Cardiac fibroblast (primary cell): ENCODE data around the gene GRM1.

Source experiments
- DNase-seq, 2 donors: peaks; one replicate each; pipeline versions ENCODE4 v3.0.0 to v3.0.0-alpha.2; 2010; ENCODE audit warnings: low read depth in 2 of 2
- H3K4me3 ChIP-seq, 2 donors: replicated peaks in 1 of 2; 1 replicate in 1 of 2; 2 replicates in 1 of 2; pipeline ENCODE4 v1.5.1; 2011; ENCODE audit warnings: low read depth in 2 of 2, low read length in 2 of 2, mild to moderate bottlenecking in 2 of 2, moderate library complexity in 1 of 2
- TF ChIP-seq, protein P1 (sequence below): IDR thresholded peaks from one replicate; pipeline ENCODE4 v1.5.1; 2011; ENCODE audit warnings: low read depth, mild to moderate bottlenecking, low read length, inconsistent platforms

The GRM1 gene

DNA sequence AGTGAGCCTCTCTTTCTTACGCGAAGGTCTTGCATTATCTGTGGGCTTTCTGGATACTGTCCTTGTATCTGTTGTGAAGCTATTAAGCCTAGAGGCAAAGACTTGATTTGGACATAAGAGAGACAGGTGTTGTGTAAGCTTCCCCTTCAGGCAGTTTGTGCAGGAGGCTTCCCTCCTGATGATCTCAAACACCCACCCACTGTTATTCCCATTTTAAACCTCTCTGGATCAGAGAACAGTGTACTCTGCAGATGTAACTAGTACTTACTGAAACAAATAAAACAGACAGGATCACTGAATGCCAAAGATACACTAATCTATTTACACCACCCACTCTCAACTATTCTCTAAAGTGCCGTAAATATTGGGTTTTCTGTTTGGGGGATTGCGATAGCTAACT is 401.0 kb downstream of the GRM1 start:
- DNase-seq, result no peak
- TF ChIP-seq, protein P1, sequence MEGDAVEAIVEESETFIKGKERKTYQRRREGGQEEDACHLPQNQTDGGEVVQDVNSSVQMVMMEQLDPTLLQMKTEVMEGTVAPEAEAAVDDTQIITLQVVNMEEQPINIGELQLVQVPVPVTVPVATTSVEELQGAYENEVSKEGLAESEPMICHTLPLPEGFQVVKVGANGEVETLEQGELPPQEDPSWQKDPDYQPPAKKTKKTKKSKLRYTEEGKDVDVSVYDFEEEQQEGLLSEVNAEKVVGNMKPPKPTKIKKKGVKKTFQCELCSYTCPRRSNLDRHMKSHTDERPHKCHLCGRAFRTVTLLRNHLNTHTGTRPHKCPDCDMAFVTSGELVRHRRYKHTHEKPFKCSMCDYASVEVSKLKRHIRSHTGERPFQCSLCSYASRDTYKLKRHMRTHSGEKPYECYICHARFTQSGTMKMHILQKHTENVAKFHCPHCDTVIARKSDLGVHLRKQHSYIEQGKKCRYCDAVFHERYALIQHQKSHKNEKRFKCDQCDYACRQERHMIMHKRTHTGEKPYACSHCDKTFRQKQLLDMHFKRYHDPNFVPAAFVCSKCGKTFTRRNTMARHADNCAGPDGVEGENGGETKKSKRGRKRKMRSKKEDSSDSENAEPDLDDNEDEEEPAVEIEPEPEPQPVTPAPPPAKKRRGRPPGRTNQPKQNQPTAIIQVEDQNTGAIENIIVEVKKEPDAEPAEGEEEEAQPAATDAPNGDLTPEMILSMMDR, result no peak
- H3K4me3 ChIP-seq, result no peak overlapping the region

DNA sequence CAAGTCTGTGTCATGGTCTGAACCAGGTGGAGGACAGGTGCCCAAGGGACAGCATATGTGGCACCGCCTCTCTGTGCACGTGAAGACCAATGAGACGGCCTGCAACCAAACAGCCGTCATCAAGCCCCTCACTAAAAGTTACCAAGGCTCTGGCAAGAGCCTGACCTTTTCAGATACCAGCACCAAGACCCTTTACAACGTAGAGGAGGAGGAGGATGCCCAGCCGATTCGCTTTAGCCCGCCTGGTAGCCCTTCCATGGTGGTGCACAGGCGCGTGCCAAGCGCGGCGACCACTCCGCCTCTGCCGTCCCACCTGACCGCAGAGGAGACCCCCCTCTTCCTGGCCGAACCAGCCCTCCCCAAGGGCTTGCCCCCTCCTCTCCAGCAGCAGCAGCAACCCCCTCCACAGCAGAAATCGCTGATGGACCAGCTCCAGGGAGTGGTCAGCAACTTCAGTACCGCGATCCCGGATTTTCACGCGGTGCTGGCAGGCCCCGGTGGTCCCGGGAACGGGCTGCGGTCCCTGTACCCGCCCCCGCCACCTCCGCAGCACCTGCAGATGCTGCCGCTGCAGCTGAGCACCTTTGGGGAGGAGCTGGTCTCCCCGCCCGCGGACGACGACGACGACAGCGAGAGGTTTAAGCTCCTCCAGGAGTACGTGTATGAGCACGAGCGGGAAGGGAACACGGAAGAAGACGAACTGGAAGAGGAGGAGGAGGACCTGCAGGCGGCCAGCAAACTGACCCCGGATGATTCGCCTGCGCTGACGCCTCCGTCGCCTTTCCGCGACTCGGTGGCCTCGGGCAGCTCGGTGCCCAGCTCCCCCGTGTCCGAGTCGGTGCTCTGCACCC is 405.2 kb downstream of the GRM1 start:
- DNase-seq, result peak; percentile 4 to 17
- TF ChIP-seq, protein P1, result no peak
- H3K4me3 ChIP-seq, result peak overlapping the region; percentile 36 to 39

DNA sequence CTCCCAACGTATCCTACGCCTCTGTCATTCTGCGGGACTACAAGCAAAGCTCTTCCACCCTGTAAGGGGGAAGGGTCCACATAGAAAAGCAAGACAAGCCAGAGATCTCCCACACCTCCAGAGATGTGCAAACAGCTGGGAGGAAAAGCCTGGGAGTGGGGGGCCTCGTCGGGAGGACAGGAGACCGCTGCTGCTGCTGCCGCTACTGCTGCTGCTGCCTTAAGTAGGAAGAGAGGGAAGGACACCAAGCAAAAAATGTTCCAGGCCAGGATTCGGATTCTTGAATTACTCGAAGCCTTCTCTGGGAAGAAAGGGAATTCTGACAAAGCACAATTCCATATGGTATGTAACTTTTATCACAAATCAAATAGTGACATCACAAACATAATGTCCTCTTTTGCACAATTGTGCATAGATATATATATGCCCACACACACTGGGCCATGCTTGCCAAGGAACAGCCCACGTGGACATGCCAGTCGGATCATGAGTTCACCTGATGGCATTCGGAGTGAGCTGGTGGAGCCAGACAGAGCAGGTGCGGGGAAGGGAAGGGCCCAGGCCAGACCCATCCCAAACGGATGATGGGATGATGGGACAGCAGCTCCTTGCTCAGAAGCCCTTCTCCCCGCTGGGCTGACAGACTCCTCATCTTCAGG is 406.0 kb downstream of the GRM1 start:
- DNase-seq, result no peak
- TF ChIP-seq, protein P1, result no peak
- H3K4me3 ChIP-seq, result peak overlapping the region; percentile 36 to 39

DNA sequence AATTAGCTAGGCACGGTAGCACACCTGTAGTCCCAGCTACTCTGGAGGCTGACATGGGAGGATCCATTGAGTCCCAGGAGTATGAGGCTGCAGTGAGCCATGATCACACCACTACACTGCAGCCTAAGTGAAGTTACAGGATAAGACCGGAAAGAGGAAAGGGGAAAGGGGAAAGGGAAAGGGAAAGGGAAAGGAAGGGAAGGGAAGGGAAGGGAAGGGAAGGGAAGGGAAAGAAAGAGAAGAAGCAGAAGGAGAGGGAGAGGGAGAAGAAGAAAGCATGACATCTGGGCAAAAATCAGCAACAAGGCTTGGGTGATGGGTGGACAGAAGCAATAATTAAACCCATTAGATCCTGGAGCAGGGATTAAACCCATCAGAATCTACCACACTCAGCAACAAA is 413.0 kb downstream of the GRM1 start:
- TF ChIP-seq, protein P1, result no peak
- H3K4me3 ChIP-seq, result no peak overlapping the region
- no peak for DNase-seq

DNA sequence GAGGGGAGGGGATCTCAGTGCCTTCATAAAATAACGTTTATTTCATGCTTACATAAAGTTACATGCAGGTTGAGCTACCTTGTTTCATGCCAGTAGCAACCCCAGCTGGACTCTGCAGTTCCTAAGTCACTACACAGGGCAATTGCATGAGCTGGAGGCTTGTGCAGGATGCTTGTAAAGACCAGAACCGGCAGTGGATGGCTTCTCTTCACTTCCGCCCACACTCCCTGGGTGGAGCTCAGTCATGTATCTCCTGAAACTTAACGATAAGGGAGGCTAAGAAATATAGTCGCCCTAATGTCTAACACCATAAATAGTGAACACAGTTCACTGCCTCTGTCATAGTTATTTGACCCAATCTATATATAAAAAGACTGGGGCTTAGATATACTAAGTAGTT is 415.3 kb downstream of the GRM1 start:
- no peak overlapping the region for H3K4me3 ChIP-seq
- TF ChIP-seq, protein P1, result no peak
- DNase-seq, result no peak

DNA sequence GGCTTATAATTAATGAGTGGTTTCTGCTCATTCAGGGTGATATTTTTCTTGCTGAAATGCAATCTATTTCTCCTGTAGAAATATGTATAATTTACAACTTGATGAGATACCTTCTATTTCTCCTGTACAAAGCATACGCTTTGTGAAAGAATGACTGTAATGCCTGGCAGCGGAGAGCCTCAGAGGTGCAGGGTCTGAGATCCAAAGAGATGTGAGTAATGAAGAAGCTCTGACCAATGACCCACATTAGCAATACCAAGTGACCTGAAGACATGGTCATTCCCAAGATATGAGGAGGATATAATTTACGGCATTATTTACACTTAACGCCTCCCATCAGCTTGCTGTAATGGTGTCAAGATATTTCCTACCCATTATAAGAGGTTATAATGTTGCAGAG is 416.4 kb downstream of the GRM1 start:
- TF ChIP-seq, protein P1, result no peak
- no peak overlapping the region for H3K4me3 ChIP-seq
- no peak for DNase-seq
